Right atrium auricular region (tissue), 2 donors: Measurements from ENCODE around the gene MYH16. TPM values are rescaled to one million over a fixed set of nuclear protein-coding genes. Genes with fewer than 3 reads are reported as not detected.
"Not testable (repeated sequence)": the region's sequence is repeated elsewhere in the genome, so short reads cannot be mapped to it uniquely, and the experiment has no call there.

Source experiments
- DNase-seq: peaks from one replicate; pipeline ENCODE4 v3.0.0-alpha.2; 2019; ENCODE audit warnings: low spot score
- H3K27ac ChIP-seq, 2 donors: fragments of 200-600 bp; sonication (generic); 1 replicate in 1 of 2; 2 replicates in 1 of 2; pipeline ENCODE4 v1.5.1; 2016 to 2019
- H3K27me3 ChIP-seq, 2 donors: fragments of 200-600 bp; sonication (generic); one replicate each; pipeline versions ENCODE4 v1.5.1 to v1.6.0; 2017 to 2019
- H3K36me3 ChIP-seq: fragments of 200-600 bp; sonication (generic); one replicate; pipeline ENCODE4 v1.5.1; 2016
- H3K4me1 ChIP-seq, 2 donors: fragments of 200-600 bp; sonication (generic); one replicate each; pipeline versions ENCODE4 v1.5.1 to v1.6.0; 2017 to 2019
- H3K4me3 ChIP-seq, 2 donors: fragments of 200-600 bp; sonication (generic); 1 replicate in 1 of 2; 2 replicates in 1 of 2; pipeline ENCODE4 v1.5.1; 2017 to 2019; ENCODE audit warnings: mild to moderate bottlenecking in 1 of 2, moderate library complexity in 1 of 2
- H3K9me3 ChIP-seq, 2 donors: fragments of 200-600 bp; sonication (generic); one replicate each; pipeline ENCODE4 v1.5.1; 2019
- total RNA-seq, 2 donors: library from RNA; depleted of rRNA; stranded (reverse); fragments of >200 nt; gene quantifications; one replicate each; pipeline ENCODE4 v1.1.0, GENCODE V29; 2016
- TF ChIP-seq, protein P1 (sequence below), 2 donors: fragments of 200-600 bp; sonication (generic); IDR thresholded peaks; one replicate each; pipeline ENCODE4 v1.5.1; 2019; ENCODE audit warnings: antibody characterized with exemption in 2 of 2

MYH16 gene
- total RNA-seq, 2 donors from 2014 or later = not detected

DNA sequence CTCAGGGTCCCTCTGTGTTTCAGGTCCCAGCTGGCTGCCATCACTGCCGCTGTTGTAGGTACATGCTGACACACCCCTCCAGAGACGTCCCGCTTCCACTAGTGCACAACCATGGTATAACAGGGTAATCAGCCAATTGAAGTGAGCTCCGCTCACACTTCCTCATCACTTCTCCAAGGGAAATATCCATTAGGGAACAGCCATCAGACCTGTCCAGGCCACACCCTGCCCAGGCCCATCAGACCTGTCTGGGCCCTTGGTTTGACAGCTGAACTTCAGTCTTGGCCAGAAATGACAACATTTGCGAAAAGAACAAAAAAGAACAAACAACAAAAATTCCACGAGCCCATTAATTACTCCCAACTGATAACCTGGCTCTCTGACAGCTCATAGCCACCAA, 11.0 kb upstream of the MYH16 start:
- Histone ChIP-seq H3K4me3 (no peak overlapping the region), H3K27ac (no peak overlapping the region), H3K9me3 (no peaks in the 10 kb centered on the region), H3K36me3 (no peaks in the 10 kb centered on the region), H3K4me1 (no peaks in the 10 kb centered on the region), H3K27me3 (no peaks in the 10 kb centered on the region)
- DNase-seq = no peak
- TF ChIP-seq, protein P1, sequence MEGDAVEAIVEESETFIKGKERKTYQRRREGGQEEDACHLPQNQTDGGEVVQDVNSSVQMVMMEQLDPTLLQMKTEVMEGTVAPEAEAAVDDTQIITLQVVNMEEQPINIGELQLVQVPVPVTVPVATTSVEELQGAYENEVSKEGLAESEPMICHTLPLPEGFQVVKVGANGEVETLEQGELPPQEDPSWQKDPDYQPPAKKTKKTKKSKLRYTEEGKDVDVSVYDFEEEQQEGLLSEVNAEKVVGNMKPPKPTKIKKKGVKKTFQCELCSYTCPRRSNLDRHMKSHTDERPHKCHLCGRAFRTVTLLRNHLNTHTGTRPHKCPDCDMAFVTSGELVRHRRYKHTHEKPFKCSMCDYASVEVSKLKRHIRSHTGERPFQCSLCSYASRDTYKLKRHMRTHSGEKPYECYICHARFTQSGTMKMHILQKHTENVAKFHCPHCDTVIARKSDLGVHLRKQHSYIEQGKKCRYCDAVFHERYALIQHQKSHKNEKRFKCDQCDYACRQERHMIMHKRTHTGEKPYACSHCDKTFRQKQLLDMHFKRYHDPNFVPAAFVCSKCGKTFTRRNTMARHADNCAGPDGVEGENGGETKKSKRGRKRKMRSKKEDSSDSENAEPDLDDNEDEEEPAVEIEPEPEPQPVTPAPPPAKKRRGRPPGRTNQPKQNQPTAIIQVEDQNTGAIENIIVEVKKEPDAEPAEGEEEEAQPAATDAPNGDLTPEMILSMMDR (IDR thresholded peaks at IDR 0.05) = no peak

DNA sequence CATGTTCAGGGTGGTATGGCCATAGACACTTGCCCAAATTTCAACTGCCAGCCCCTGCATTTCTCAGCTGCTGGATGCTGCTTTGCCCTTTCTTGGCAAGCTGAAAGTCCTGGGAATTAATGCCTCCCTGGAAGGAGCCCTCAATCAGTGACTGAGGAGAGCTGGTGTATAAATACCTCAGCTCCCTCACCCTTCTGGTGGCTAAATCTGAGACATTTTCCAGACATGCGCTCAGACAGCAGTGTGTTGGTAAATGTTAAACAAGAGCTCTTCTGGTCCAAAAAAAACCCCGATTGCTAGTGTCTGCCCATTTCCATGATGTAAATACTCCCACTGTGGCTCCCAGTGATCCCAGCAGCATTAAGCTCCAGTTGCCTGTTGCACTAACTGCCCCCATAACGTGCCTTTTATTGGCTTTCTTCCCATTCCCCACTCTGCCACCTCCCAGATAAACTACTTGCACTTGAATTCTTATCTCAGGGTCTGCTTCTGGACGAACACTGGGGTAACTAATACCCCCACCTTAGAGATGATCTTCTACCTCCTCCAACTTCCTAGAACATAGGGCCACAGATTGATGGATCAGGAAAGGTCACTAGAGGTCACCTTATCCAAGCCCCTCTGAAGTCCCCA, 6.7 kb upstream of the MYH16 start:
- H3K4me3 ChIP-seq = no peak overlapping the region
- TF ChIP-seq, protein P1 (IDR thresholded peaks at IDR 0.05) = no peak
- DNase-seq = no peak
- no peaks in the 10 kb centered on the region for H3K4me1 ChIP-seq
- no peaks in the 10 kb centered on the region for H3K36me3 ChIP-seq
- no peaks in the 10 kb centered on the region for H3K9me3 ChIP-seq
- no peak overlapping the region for H3K27ac ChIP-seq
- no peaks in the 10 kb centered on the region for H3K27me3 ChIP-seq

DNA sequence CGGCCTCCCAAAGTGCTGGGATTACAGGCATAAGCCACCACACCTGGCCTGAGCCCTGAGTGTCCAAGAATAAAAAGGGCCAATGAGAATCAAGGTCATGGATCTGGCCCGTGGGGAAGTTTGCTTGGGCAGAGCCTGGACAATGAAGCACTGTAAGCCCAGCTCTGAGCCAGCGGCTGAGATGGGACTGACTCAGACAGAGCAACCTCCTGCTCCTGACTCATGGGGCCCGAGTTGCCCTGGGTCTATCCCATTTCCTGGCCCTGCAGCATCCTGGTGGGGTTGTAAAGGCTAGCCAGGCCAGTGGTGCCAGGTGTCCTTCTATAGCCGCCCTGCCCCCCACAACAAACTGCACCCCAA, 5.2 kb upstream of the MYH16 start:
- Histone ChIP-seq H3K9me3 (no peaks in the 10 kb centered on the region), H3K27ac (no peak overlapping the region), H3K27me3 (no peaks in the 10 kb centered on the region), H3K36me3 (no peaks in the 10 kb centered on the region), H3K4me3 (no peak overlapping the region), H3K4me1 (no peaks in the 10 kb centered on the region)
- TF ChIP-seq, protein P1 (IDR thresholded peaks at IDR 0.05) = no peak
- no peak for DNase-seq

DNA sequence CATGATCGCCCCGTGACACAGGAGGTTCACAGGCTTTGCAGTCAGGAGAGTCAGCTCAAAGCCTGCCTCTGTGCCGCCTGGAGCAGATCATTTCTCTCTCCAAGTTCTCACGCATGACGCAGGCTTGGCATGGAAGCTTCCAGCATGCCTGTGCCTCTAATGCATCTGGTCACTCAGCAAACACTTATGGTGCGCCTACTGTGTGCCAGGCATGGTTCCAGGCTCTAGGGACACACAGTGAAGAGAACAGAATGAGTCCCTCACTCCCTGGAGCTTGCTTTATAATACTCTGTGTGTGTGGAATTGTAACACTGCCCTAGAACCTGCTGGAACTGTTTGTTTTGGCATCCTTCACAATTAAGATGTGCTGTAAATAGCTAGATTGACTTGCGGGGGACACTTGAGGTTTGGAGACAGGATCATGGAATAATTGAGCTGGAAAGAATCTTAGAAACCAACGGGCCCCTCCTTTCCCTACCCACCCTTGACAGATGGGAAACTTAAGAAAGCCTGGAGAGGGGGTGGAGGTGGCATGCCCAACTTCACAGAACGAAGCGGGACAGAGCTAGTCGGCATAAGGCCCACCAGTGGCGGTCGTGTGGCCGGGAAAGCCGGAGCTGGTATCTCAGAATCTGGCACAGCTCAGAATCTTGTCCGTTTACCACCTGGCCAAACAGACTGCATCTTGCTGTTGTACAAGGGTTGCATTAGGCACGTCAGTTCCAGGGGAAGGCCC, 4.6 kb upstream of the MYH16 start:
- TF ChIP-seq, protein P1 (IDR thresholded peaks at IDR 0.05) = no peak
- H3K4me3 ChIP-seq = no peak overlapping the region
- H3K9me3 ChIP-seq = no peaks in the 10 kb centered on the region
- no peak overlapping the region for H3K27ac ChIP-seq
- no peaks in the 10 kb centered on the region for H3K27me3 ChIP-seq
- no peaks in the 10 kb centered on the region for H3K4me1 ChIP-seq
- DNase-seq = no peak
- no peaks in the 10 kb centered on the region for H3K36me3 ChIP-seq

DNA sequence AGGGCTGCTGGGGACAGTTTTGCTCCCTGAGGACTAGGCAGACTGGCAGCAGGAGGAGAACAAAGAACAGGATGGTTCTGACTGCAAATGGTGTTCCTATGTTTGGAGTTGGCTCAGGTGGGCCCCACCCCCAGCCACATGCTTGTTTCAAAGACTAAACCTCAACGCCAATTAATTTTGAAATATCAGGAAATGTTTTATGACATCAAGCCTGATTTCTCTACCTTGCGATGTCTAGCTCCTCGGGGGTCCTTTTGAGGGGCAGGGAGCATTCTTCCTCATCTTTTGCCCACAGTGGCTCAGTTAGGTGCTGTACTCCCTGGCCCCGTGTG, 4.1 kb upstream of the MYH16 start:
- Histone ChIP-seq H3K27me3 (no peaks in the 10 kb centered on the region), H3K27ac (no peak overlapping the region), H3K36me3 (no peaks in the 10 kb centered on the region), H3K9me3 (no peaks in the 10 kb centered on the region), H3K4me1 (no peaks in the 10 kb centered on the region), H3K4me3 (no peak overlapping the region)
- TF ChIP-seq, protein P1 (IDR thresholded peaks at IDR 0.05) = no peak
- DNase-seq = no peak

DNA sequence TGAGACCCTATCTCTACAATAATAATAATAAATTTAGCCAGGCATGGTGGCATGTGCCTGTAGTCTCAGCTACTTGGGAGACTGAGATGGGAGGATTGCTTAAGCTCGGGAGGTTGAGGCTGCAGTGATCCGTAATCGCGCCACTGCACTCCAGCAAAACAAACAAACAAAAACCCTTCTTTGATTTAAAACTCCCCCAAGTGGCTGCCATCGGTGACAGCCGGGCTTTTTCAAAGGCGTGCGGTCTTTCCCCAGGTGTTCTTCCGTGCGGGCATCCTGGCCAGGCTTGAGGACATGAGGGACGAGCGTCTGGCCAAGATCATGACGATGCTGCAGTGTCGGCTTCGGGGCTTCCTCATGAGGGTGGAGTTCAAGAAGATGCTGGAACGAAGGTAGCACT, 1.9 kb upstream of the MYH16 start:
- Histone ChIP-seq H3K4me1 (no peaks in the 10 kb centered on the region), H3K4me3 (no peak overlapping the region), H3K27me3 (no peaks in the 10 kb centered on the region), H3K27ac (no peak overlapping the region), H3K36me3 (no peaks in the 10 kb centered on the region), H3K9me3 (no peaks in the 10 kb centered on the region)
- TF ChIP-seq, protein P1 (IDR thresholded peaks at IDR 0.05) = no peak
- DNase-seq = no peak

DNA sequence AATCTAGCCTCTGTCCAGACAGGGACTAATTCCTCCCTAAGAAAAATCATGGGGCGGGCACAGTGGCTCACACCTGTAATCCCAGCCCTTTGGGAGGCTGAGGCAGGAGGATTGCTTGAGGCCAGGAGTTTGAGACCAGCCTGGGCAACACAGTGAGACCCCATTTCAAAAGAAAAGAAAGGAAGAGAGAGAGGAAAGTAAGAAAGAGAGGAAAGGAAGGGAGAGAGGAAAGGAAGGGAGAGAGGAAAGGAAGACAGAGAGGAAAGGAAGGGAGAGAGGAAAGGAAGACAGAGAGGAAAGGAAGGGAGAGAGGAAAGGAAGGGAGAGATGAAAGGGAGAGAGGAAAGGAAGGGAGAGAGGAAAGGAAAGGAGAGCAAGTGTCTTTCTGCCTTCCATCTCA, 922 bp downstream of the MYH16 start:
- H3K27ac ChIP-seq, DNase-seq, H3K36me3 ChIP-seq, H3K4me1 ChIP-seq, H3K27me3 ChIP-seq, H3K4me3 ChIP-seq, H3K9me3 ChIP-seq: not testable (repeated sequence)

DNA sequence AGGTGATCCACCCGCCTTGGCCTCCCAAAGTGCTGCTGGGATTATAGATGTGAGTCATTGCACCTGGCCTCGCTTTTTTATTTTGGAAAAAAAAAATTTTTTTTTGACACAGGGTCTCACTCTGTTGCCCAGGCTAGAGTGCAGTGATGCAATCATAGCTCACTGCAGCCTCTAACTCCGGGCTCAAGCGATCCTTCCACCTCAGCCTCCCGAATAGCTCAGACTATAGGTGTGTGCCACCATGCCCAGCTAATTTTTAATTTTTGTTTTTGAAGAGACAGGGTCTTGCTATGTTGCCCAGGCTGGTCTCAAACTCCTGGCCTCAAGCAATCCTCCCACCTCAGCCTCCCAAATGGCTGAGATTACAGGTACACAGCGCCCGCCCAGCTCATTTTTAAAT, 2.3 kb downstream of the MYH16 start:
- DNase-seq, H3K36me3 ChIP-seq, H3K27me3 ChIP-seq: not testable (repeated sequence)

More for the DNA sequence above, 2.3 kb downstream of the MYH16 start:
- not testable (repeated sequence) for H3K9me3 ChIP-seq, H3K4me3 ChIP-seq, H3K27ac ChIP-seq, H3K4me1 ChIP-seq
